HG03066 (cell line): ENCODE data around the gene AGAP5.
A peak's percentile ranks its signal among the peaks of the same experiment; 100 is the strongest.
"Not testable (repeated sequence)": the region's sequence is repeated elsewhere in the genome, so short reads cannot be mapped to it uniquely, and the experiment has no call there.

Source experiments
- ATAC-seq: cut with Tn5 transposase; IDR thresholded peaks from one replicate; pipeline ENCODE4 v1.9.1; 2021; ENCODE audit warnings: low read depth; ENCODE audit not compliant: unreplicated experiment

Gene AGAP5

GRCh38 chr10:73697675-73698159 lies at the start of gene AGAP5:
AGAP5 (minus strand) TSS chr10:73698109; CDS start chr10:73697755, 354 bp downstream.
- not testable (repeated sequence) for ATAC-seq

GRCh38 chr10:73746721-73747120 lies 48.8 kb upstream of the AGAP5 start:
- ATAC-seq = no peak

DNA sequence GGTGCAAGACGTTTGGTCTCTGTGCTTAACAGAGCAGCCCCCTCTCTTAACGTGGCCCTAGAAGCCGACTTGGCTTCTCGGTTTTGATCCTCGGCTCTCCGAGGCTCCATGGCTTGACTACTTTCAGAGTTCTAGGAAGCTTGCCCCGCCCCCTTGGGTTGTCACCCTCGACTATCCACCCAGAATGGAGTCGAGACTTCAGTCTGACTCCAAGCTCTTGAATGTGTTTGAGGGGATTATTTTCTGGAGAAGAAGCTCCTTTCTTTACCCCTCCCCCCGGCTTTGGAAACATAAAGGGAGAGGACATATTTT lies 46.7 kb upstream of the AGAP5 start:
- ATAC-seq = peak; percentile 38

DNA sequence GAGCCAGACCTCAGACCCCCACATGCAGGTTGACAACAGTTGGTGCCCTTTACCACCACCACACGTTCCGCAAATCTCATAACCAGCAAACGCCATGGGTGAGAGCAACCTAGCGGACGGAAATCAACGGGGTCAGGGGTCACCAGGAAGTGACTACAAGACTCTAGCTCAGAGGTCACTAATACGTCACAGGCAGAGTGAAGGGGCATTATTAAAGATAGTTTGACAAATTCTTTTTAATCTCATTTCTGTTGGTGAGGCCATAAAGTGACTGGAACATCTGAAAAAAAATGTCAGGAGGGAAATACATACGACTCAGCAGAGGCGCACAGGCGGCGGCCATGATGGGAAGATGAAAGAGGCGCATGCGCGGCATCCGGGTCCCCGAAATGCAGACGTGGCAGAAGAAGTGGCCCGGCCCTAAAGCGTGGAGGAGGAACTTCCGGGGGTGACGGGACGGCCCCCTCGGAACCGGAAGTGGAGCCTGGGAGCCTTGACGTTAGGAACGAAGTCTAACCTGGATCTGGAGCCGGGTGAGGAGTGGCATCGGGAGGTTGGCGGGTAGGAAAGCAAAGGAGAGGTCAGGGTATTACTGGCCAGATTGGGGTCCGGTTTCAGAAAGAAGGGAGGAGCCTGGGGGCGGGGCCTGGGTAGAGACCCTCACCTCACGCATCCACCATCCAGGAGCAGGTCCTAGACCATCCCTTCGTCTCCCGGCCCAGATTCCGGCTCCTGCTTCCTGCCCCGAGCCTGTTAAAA lies 46.2 kb upstream of the AGAP5 start, which contains the start of gene SEC24C:
Gene SEC24C, plus strand, starts transcription at position 468 of the 759 bp plus-strand sequence. CDS start 2,461 bp downstream, outside the sequence.
- ATAC-seq = peak; percentile 89

DNA sequence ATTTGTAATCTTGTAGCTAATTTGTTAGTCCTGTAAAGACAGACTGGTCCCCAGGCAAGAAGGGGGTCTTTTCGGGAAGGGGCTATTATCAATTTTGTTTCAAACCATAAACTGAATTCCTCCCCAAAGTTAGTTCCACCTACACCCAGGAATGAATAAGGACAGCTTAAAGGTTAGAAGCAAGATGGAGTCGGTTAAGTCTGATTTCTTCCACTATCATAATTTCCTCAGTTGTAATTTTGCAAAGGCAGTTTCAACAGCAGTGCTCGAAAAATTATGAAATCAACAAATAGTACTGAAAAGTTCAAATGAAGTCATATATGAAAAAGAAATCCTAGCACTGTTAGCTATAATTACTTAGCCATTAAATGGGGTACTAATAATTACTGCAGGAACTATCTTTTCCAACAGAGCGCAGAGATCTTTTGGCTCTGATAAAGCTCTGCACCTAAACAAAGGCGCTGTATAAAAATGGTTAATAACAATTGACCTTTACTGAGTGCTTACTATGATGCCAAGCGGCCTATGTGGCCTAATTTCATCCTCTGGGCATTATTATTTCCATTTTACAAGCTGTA lies 45.5 kb upstream of the AGAP5 start:
- no peak for ATAC-seq

DNA sequence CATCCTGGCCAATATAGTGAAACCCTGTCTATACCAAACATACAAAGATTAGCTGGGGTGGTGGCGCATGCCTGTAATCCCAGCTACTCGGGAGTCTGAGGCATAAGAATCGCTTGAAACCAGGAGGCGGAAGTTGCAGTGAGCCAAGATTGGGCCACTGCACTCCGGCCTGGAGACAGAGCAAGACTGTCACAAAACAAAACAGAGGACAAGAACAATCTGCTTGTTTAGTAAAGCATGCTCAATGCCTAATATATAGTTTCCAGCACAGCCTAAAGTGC lies 44.5 kb upstream of the AGAP5 start:
- no peak for ATAC-seq

DNA sequence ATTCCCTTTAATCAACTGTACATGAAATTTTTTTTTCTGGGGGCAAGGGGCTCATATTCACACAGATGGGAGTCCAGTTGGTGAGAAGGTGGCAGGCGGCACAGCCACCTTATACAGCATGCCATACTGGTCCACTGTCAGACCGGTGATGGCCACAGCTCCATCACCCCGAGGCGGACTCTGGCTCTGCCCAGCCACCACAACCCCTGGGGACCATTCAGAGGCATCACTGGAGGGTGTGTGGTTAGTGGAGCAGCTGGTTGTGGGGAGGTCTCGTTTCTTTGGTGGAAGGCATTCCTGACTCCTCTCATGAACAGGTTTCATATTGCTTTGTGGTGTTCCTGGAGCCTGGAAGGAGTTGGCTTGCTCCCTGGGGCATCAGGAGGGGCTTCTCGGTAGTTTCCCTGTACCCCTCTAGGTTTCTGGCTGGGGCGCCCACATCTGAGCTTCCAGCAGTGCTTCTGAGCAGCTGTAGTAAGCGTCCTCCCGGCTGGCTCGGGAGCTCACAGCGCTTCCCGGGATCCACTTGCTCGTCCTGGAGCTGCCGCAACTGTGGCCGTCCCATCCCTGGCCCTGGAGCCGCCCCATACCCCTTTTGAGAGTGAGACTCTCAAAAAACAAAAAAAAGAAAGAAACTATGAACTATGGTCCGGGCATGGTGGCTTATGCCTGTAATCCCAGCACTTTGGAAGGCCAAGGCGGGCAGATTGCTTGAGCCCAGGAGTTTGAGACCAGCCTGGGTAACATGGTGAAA lies 42.8 kb upstream of the AGAP5 start:
- ATAC-seq = not testable (repeated sequence)

- no peak for ATAC-seq
These were observed 36.9 kb upstream of the AGAP5 start for GRCh38 chr10:73734796-73735305.

- no peak for ATAC-seq
These were observed 36.3 kb upstream of the AGAP5 start for GRCh38 chr10:73734028-73734720.

- no peak for ATAC-seq
These were observed 35.2 kb upstream of the AGAP5 start for GRCh38 chr10:73732931-73733623.

GRCh38 chr10:73732426-73732825 lies 34.5 kb upstream of the AGAP5 start:
- ATAC-seq = no peak

DNA sequence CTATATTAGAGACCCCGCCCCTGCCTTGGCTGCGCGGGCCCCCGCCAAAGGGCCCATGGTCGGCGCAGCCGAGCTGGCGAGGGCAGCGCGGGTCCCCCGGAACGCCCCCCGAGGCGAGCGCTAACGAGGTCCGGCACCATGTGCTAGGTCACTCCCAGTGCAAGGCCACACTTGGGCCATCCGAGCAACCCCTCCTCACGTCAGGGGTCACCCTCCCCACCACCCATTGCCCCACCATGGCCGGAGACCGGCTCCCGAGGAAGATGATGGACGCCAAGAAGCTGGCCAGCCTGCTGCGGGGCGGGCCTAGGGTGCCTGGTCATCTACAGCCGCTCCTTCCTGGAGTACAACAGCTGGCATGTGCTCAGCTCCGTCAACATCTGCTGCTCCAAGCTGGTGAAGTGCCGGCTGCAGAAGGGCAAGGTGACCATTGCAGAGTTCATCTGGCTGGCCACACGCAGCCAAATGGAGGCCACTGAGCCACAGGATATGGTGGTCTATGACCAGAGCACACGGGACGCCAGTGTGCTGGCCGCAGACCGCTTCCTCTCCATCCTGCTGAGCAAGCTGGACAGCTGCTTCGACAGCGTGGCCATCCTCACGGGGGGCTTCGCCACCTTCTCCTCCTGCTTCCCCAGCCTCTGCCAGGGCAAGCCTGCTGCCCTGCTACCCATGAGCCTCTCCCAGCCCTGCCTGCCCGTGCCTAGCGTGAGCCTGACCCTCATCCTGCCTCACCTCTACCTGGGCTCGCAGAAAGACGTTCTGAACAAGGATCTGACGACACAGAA lies 33.9 kb upstream of the AGAP5 start:
- no peak for ATAC-seq

DNA sequence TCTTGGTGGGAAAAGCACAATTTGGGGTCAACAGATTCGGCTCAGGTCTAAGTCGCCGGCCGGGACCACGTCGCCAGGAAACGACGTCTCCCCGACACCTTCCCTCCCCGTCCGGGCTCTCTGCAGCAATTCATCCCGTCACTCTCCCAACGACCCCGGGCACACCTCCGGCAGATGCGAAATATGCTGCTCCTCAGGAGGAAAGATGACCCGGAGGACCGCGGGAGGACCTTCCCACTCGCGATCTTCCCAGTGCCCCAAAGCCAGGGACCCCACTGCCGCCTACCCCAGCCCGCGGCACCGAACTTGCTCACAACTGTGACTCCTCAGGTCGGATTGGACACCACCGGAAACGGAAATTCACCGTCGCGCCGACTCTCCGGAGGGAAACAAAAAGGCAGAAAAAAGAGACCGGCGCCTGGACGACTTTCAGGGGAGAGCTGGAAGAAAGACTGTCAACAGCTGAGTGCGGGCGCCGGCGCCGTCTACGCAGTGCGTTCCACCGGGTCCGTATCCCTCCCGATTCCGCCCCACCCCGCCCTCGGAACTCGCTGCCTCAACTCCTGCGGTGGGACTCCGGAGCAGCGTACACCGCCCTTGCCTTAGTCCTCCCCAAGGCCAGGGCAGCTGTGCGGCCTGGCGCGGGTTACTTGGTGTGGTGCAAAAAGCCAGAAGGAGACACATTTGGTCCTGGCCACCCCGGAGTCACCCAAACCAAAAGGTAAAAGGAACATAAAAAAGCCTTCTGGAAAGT lies 32.4 kb upstream of the AGAP5 start:
- ATAC-seq = peak; percentile 85

GRCh38 chr10:73729781-73730152 lies 31.9 kb upstream of the AGAP5 start:
- ATAC-seq = not testable (repeated sequence)

DNA sequence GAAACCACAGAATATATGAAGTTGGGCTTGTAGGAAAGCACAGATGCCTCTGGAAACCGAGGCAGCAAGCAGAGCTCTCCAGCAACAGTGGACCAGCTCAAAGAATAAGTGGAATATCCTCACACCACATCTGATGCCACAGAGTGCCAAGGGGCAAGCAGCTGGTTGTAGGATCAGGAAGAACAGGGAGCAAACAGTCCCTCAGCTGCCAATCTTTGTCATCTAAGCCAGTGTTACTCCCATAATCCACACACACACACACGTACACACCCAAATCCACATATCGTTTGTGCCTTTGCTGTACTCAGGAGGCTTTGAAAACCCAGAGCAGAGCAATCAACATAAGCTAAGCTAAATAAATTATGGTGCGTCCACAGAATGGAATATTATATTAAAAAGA lies 25.6 kb upstream of the AGAP5 start:
- ATAC-seq = no peak

DNA sequence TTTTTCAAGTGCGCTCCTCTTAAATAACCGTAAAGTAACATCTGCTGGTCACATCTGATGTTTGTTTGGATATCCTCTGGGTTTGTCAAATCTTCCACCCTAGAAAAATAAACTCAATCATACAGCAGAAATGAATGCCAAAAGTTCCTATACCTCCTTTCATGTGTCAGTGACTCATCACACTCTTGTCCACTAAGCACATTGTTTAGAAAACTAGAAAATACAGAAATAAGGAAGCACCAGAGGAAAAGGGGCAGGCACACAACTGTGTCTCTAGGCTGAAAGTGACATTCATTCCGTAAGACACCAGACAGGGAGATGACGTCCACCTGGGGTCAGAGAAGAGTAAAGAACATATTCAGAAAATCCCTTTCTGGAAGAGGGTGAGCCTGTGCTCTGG lies 22.7 kb upstream of the AGAP5 start:
- ATAC-seq = not testable (repeated sequence)

- ATAC-seq = no peak
These were observed 19.6 kb upstream of the AGAP5 start for GRCh38 chr10:73717556-73717955.

- ATAC-seq = no peak
These were observed 18.3 kb upstream of the AGAP5 start for GRCh38 chr10:73716251-73716650.
